HG03139 (cell line): ENCODE results near the gene ZNF555.
"Not testable (repeated sequence)": the region's sequence is repeated elsewhere in the genome, so short reads cannot be mapped to it uniquely, and the experiment has no call there.

Source experiments
- ATAC-seq: cut with Tn5 transposase; IDR thresholded peaks from one replicate; pipeline ENCODE4 v1.9.1; 2021; ENCODE audit not compliant: unreplicated experiment

The ZNF555 gene

DNA sequence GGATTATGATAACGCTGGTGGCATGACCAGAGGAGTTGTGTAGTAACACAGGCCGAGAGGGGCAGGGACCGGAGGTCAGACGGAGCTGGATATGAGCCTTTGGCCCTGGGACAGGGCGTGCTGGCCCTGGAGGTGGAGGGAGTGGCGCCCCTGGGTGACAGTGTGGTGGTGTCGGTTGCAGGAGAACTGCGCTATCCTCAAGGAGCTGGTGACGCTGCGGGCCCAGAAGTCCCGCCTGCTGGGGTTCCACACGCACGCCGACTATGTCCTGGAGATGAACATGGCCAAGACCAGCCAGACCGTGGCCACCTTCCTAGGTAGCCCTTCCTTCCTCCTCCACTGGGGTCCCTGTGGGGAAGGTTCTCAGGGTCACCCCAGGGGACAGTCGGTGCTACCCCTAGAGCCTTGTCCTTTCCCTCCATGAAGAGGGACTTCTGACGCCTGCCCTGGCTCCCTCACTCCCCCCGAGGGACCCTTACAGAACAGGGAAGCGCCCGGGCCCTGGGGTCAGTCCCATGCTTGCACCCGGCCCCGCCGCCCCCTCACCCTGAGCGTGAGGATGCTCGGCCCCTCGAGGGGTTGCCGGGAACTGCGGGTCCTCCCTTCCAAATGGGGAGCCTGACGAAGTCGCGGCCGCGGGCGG is 34.4 kb upstream of the ZNF555 start:
- ATAC-seq, result no peak

DNA sequence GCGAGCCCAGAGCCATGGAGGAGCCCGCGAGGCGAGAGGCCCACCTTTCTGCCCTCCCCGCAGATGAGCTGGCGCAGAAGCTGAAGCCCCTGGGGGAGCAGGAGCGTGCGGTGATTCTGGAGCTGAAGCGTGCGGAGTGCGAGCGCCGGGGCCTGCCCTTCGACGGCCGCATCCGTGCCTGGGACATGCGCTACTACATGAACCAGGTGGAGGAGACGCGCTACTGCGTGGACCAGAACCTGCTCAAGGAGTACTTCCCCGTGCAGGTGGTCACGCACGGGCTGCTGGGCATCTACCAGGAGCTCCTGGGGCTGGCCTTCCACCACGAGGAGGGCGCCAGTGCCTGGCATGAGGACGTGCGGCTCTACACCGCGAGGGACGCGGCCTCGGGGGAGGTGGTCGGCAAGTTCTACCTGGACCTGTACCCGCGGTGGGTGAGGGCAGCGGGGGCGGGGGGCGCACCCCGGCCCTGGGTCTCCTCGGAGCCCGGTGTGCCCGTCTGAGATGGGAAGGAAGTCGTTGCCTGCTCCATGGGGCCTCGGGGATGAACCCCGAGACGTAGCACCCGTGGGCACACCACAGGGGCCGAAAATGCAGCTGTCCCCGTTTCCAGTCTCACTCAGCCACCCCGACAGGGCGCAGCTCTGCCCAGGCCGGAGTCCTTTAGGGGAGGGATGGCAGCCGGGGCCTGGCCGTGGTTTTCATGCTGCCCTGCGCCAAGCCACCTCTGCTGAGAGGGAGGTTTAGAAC is 33.7 kb upstream of the ZNF555 start:
- no peak for ATAC-seq

DNA sequence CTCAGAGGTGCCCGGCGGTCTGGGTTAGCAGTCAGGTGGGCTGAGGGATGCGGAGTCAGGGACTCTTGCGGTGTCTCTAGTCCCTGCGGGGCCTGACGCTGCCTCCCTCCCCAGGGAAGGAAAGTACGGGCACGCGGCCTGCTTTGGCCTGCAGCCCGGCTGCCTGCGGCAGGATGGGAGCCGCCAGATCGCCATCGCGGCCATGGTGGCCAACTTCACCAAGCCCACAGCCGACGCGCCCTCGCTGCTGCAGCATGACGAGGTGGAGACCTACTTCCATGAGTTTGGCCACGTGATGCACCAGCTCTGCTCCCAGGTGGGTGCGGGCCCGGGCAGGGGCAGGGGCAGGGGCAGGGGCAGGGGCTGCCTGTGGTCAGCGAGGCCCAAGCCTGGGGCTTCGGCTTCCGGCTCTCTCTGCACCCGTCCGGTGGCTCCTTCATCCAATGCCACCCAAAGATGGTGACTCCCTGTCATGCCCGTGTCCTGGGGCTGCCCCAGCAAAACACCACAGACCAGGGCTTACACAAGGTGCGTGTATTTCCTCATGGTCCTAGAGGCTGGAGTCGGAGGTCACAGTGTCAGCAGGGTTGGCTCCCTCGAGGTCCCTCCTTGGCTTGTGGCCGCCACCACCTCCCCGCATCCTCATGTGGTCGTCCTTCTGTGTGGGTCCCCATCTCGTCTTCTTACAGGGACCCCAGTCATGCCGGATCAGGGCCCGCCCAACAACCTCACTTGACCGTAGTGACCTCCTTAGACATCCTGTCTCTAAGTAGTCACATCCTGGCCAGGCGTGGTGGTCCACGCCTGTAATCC is 32.9 kb upstream of the ZNF555 start:
- ATAC-seq, result no peak

DNA sequence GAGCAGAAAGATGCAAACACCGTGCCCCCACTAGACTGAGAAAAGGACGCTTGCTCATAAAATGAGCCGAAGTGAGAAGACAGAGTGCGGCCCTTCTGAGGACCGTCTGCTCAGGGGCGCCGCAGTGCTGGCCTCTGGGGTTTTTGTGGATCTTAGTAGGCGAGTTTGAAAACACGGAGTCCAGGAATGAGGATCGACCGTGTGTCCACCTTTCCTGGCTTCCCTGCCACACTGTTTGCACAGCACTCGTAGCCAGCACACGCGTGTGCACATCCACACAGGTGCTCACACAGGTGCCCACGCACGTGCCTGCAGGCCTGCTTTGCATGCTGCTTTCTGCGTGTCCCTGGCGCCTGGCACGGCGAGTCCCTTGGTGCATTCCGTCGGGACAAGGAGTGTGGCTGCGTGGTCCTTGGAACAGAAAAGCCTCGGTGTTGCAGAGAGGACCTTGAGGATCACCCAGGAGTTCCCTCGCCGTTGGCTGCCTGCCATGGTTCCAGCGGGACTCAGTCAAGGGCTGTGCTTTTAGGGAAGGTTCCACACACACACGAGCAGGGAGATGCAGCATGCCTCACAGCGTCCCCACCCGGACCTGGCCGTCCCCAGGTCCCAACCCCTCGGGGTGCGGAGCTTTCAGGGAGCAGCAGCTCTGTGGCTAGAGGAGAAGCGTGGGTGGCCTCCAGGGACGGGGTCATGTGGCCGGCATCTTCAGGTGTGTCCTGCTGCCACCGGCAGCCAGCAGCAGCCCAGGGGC is 31.7 kb upstream of the ZNF555 start:
- no peak for ATAC-seq

DNA sequence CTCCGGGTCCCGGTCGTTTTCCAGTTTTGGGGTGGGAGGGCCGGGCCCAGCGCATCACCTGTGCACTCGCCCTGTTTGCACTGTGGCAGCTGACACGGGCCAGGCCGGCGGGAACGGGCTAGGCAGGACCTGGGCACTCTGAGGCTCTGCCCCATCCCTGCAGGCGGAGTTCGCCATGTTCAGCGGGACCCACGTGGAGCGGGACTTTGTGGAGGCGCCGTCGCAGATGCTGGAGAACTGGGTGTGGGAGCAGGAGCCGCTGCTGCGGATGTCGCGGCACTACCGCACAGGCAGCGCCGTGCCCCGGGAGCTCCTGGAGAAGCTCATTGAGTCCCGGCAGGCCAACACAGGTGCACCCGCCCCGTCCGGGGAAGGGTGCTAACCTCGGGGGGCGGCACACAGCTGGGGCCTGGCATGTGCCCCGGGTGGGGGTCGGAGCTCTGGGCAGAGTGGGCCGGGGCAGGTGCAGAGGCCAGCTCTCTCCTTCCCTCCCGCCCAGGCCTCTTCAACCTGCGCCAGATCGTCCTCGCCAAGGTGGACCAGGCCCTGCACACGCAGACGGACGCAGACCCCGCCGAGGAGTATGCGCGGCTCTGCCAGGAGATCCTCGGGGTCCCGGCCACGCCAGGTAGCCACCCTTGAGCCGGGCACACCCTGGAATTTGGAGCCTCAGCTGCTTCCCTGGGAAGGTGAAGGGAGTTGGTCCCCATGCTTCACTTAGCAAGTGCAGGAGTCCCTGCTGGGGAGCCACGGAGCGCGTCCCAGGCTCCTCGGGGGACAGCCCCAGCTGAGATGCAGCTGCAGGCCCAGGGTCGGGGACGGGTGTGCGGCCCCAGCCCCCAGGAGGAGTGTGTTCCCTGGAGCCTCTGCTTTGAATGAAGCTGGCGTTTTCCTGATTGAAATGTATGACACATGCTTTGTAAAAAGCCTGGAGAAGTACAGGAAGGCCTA is 30.9 kb upstream of the ZNF555 start:
- no peak for ATAC-seq

DNA sequence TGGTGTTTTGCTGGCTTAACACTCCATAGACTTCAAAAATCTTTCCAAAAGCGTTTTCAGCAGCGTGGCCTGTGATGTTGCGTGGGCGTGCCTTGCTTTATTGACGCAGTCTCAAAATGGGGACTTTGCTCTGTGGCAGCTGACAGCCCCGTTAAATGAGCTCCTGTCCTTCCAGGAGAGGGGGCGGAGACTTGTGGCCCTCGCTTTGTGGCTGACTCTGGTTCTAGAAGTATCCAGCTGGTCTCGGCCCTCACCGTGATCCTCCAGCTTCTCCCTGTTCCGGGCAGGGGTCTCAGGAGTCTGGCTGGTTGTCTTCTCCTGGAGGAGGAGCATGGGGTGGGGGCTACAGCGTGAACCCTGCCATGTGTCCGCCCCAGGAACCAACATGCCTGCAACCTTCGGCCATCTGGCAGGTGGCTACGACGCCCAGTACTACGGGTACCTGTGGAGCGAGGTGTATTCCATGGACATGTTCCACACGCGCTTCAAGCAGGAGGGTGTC is 30.0 kb upstream of the ZNF555 start:
- no peak for ATAC-seq

DNA sequence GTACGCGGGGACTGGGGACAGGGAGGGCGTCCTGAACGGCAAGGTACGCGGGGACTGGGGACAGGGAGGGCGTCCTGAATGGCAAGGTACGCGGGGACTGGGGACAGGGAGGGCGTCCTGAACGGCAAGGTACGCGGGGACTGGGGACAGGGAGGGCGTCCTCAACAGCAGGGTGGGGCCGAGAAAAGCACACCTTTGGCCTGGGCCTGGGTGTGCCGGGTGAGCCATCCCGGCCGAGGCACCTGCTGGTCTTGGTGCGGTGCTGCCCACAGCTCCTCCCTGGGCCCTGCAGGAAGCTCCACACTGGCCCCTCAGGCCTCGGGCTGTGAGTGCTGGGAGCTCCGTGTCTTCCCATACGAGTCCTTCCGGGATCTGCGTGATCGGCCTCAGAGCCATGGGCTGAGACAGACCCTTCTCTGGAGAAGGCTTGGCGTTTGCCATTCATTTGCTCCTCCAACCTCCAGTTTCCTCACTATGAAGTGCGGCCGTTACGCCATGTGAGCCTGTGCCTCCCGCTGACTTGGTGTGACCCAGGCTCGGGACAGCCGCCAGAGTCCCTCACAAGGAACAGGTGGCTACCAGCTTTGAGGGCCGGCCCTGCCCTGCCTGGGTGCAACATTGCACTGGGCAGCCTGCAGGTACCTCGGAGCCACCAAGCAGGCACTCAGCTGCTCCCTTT is 29.4 kb upstream of the ZNF555 start:
- no peak for ATAC-seq

DNA sequence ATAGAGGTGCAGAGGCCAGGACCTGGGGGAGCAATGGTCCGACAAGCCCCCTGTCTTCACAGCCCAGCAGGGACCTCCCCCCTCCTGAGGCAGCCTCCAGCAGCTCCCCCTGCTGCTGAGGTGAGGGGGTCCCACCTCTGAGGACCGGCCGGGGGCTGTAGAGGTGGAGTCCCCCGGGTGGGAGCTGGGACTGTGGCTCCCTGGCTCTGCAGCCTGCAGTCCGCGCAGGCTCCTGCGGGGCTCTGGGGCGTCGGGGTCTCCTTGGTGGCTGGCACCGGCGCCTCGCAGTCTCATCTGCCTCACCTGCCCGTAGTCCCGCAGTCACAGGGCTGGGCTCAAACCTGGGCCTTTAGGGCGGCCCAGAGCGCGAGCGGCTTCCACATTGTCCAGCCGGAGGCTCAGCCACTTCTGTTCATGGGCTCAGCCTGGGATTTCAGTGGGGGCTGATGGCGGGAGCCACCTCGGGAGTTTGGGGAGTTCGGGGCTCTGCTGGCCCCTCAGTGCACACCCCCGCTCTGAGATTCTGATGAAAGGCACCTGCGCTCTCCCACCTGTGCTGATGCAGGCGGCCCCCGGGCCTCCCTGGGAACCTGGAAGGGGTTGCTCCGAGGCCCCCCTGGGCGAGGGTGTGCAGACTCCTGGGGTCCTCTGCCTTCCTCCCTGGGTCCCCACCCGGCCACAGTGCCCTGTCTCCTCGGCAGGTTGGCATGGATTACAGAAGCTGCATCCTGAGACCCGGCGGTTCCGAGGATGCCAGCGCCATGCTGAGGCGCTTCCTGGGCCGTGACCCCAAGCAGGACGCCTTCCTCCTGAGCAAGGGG is 28.7 kb upstream of the ZNF555 start:
- ATAC-seq, result no peak

DNA sequence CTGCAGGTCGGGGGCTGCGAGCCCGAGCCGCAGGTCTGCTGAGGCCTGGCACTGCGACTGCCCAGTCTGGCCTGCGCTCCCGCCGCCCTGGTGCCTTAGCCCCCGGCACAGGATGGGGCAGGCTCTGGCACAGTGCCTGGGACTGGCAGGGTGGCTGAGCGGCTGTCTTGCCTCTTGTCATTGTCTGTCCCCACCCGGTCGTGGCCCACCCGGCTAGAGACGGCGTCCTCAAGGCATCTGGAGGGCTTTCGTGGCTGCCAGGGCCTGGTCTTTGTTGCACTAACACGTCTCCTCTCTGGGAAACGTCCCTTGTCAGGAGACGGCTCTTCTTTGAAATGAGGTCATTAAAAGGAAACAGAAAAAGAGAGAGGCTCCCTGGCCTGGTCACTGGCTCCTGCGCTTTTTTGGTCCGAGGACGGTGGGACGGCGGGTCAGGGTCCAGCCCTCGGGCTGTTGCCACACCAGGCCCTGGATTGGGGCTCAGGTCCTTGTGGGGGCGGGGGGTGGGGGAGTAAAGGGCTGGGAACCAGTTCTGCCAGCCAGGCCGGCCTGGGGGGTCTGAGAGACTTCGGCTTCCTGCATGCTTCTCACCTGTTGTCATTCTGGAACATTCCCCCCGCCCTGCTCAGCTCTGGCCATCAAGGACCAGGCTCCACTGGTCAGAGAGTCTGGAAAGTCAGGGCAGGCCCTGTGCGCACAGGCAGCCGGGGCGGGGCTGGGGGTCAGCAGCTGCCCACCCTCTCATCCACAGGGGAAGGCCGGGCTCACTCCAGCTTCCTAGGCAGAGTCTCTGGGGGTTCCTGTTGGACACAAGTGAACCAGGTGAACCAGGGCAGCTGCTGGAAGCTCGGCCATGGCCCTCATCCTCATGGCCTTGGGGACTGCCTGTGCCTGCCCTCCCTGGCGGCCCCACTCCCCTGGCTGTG is 27.8 kb upstream of the ZNF555 start:
- no peak for ATAC-seq

DNA sequence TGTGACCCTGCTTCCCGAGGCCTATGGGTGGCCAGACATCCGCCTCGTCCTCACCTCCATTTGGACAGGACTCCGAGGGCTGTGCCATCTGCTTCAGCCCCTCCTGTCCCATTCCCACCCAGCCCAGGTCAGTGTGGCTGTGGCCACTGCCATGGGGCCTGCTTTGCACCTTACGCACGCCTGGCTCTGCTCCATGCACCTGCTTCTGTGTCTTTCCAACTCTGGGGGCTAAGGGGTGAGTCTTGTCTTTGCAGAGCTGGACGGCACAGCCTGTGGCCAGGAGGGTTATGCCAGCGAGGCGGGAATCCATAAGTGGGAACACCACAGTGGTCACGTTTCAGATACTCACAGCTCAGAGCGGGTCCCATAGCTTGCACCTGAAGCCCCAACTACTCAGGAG is 26.8 kb upstream of the ZNF555 start:
- ATAC-seq, result no peak

DNA sequence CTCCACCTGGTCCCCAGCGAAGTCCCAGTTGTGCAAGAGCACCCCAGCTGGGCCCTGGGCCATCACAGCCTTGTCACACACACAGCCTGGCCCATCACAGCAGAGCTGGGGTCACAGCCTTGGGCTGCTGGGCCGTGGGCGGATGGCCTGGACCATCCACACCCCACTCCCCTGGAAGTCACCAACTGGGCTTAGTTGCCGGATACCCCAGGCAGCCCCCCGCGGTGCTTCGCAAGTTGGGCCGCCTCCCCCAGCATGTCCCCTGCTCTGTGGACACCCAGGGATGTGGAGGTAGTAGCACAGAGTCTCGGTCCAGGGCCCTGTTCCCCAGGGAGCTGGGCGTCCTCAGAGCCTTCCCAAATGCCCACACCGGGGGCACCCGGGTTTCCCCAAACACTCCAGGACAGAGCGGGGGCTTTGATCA is 26.1 kb upstream of the ZNF555 start:
- ATAC-seq, result no peak

DNA sequence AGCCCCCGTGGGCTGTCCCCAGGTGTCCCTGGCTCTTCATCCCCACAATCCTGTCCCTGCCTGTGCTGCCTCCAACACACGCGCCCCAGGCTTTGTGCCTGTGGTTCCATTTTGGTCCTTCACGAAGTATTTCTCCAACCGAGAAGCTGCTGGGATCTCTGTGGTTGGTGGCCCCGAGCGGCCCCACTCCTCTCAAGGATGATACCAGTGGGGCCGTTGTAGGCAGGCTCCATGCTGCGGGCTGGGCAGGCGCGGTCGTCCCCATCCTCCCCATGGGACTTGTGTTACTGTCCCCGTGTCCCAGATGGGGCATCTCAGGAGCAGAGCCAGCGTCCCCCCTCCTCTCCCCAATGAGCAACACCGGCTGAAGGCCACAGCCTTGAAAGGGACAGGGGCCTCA is 25.4 kb upstream of the ZNF555 start:
- no peak for ATAC-seq

DNA sequence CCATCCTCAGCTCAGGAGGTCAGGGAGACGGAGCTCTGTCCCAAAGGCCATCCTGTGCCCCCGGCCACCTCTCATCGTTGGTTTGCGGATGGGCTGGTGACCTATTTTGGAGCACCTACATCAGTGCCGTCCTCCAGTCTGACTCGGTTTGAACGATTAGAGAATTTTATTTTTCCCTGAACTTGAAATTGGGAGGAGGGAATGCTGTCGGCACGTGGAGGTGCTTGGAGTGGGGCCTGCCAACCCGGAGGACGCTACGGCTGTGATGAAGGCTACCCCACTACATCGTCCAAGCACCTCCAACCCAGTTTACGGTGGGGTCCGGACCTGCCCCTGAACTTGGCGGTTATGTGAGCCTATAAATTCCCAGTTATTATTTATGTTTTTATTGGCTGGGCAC is 24.6 kb upstream of the ZNF555 start:
- ATAC-seq, result no peak

DNA sequence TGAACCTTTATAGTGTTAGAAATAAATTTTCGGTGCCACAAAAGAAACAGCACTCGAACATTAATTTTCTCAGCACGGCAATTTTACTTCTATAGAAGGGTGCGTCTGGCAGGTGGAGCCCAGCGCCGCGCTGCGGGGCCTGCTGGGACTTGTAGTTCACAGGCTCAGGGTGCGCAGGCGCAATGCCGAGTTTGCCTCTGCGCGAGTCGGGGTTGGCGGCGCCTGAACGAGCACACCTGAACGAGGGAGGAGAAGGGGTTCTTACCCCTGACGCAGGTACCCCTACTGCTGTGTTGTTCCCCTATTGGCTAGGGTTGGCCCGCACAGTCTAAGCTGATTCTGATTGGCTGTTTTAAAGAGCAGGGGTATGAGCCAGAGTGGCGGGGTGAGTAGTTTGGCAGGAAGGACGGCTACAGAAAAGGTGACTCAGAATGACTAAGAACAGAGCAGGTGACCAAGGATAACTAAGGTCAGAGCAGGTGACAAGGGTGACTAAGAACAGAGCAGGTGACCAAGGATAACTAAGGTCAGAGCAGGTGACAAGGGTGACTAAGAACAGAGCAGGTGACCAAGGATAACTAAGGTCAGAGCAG is 23.9 kb upstream of the ZNF555 start:
- ATAC-seq, result not testable (repeated sequence)

DNA sequence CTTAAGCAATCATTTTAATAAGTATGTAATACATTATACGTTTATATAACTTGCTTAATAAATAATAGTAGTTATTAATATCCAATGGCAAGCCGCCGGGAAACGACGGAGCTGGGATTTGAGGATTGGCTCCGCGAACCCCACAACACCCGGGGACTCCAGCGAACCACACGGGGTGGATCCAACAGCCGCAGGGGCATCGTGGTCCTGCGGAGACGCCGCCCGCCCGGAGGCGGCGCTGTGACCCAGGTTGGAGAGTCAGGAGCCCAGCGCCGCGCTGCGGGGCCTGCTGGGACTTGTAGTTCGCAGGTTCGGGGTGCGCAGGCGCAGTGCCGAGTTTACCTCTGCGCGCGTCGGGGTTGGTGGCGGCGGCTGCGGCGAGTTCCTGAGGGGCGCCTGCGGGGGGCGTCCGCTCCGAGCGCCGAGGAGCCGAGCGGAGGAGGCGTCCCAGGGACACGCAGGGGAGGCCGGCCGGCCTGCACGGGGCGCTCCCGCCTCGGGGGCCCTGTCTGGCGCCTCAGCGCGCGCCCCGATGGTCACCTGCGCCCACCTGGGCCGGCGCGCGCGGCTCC is 21.6 kb upstream of the ZNF555 start, which contains the start of gene ZNF554:
Gene ZNF554, plus strand, starts transcription at position 329 of the 572 bp plus-strand sequence. Its CDS starts 204 bp downstream, at position 533.
- ATAC-seq, result peak; percentile 80

DNA sequence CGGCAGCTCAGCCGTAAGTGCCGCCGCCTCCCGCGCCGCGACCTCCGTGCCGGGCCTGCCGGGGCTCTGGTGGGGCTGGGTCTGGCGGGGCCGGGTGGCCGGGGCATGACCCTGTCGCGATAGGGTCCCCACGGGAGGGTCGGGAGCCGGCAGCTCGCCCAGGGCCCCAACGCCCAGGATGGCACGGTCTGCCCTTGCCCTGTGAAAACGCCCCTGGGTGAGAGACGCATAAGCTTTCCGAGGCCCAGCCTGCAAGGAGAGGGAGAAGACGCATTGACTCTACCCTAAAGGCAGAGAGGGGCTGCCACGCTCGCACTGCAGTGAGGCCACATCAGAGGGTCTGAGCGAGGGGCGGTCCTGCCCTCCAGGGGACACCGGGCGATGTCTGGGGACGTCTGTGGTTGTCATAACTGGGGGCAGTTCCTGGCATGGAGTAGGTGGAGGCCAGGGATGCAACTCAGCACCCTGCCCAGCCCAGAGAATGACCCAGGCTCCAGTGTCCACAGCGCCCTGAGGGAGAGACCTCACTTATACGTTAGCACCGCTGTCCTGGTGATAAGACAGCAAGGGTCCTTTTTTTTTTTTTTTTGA is 21.1 kb upstream of the ZNF555 start:
- no peak for ATAC-seq
